HG03025 (cell line): ENCODE results near the gene NCAPH2.
"Not testable (repeated sequence)": the region's sequence is repeated elsewhere in the genome, so short reads cannot be mapped to it uniquely, and the experiment has no call there.

Experiments used
- ATAC-seq: cut with Tn5 transposase; IDR thresholded peaks from one replicate; pipeline ENCODE4 v1.9.1; 2021; ENCODE audit warnings: mild to moderate bottlenecking, moderate library complexity; ENCODE audit not compliant: unreplicated experiment, low FRiP score

NCAPH2 gene

DNA sequence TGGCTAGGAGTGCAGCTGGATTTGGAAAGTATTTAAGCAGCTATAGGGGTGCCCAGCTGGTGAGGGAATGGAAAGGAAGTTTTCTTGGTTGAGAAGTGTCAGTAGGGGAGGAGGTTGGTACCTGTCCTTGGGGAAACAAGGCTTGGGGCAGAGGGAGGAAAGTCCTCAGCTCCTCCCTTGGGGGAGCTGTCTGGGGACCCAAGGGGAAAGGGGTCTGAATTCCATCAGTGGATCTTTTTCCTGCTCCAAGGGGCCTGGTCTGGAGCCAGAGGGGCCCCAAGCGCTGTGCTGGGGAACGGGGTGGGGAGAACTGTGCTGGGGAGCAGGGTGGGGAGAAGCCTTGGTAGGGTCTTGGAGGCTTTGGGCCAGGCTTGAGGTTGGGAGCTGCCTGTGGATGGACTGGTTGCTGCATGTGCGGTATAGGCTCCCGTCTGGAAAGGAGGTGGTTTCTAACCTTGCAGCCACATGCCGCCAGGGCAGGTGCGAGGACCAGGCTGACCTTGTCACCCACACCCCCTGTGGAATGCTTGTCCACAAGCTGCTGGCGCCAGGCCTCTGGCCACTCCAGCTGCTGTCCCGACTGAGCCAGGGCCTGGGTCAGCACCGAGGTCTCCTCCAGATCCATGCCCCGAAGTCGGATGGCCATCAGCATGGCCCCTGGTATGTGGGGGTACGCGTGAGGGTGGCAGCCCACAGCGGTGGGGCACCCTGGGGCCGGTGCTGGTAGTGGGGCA lies 20.8 kb downstream of the NCAPH2 start:
- no peak for ATAC-seq

DNA sequence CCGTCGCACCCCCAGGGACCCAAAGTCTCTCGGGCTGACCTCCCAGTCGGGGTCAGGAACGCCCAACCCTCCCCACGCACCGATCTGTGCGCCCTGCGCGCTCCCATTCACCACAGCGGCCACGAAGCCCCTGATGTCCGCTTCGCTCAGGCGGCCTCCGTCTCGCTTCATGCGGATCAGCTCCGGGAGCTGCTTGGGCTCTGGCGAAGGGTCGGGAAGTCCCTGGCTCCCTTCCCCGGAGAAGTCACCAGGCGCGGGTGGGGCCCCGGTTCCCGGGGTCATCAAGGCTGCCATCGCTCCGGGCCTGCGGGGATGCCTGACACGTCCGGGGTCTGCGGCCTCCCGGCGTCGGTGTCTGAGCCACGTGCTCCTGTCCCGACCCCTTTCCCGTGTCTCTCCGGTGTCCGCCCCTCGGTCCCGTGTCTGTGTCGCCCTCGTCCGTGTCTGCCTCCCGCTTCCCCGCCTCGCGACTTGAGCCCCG lies 21.4 kb downstream of the NCAPH2 start:
- ATAC-seq, result no peak

DNA sequence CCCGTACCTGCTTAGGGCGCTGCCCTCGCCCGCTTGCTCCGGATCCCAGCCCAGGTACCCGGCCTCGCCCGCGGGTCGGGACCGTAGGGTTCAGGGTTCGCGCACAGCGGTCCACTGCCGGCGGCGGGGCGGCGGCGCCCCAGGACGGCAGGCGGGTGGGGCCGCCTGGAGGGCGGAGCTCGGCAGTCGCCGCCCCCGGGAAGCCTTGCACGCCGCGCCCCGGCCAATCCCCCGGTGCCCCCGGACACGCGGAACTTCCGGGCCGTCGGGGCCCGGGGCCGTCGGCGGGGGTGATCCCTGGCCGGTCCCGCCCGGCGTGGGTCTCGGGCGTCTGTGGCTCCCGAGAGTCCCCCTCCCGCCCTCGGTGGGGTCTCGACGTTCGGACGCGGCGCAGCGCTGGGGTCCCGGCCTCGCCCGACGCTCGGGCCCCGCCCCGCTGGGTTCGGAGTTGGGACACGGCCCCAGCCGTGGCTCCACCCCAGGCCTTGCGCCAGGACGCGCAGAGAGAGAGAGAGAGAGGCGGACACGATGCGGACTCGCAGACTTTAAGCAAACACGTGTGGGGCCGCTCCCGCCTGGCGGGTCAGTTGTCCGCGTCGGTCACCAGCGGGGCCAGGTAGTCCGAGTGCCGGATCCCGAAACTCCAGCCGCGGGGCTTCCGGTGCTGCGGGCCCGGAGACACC lies 22.0 kb downstream of the NCAPH2 start, which contains the start of gene TYMP:
Gene TYMP (minus strand): TSS at position 116 of the 683 bp plus-strand sequence. CDS start 303 bp downstream, outside the sequence.
- no peak for ATAC-seq

DNA sequence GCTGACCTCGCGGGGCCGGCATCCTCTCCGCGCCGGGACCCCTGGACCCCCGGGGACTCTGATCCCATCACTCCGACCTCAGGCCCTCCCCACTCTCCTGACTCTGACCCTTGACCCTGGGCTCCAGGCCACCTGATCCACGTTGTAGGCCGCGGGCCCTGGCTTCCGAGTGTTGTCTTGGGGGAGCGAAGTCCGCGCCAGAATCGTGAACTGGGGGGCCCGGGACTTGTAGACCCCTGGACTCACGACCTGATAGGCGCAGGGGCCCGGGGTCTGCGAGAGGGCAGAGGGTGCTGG lies 22.5 kb downstream of the NCAPH2 start:
- no peak for ATAC-seq

DNA sequence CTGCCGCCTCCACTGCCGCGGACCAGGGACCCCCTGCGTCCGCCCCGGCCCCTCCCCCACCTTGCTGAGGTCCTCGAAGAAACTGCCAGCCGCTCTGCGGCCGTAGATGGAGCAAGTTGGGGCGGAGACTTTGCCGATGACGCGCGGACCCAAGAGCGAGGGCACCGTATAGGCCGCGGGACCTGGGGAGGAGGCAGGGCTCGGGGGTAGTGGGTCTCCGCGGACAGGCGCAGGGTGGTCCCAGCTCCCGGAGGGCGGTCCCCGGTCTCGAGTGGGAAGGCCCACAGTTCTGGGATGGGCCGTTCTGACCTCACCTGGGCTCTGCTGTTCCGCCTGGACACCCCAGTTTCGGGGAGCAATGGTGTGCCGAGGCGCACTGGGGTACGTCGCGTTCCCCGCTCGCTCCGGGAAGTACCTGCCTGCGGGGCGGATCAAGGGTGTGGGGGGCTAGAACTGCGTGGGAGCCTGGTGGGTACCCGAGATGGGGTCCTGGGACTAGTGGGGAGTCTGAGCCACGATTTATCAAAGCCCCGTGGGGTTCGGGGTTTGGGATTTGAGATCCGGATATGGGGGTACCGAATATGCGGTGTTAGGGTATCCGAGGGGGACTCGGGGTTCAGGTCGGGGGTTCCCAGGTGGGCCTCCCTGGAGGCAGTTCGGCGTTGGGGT lies 23.0 kb downstream of the NCAPH2 start:
- no peak for ATAC-seq

DNA sequence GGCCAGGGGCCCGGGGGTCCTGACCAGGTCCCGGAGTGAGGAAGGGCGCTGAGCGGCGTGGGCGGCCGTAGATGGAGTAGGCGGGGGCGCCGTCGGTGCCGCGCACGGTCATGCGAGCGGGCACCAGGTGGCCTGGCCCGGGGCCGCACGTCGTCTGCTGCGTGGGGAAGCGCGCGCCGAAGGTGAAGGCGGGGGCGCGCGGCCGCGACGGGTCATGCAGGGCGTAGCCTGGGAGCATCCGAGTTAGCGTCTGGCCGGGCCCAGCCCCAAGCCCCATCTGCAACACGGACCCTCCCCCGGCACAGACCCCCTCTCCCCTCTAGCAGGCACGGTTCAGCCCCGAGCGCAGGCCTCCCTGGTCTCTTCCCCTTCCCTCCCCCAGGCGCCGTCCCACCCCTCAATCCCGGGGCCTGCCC lies 23.5 kb downstream of the NCAPH2 start:
- no peak for ATAC-seq

DNA sequence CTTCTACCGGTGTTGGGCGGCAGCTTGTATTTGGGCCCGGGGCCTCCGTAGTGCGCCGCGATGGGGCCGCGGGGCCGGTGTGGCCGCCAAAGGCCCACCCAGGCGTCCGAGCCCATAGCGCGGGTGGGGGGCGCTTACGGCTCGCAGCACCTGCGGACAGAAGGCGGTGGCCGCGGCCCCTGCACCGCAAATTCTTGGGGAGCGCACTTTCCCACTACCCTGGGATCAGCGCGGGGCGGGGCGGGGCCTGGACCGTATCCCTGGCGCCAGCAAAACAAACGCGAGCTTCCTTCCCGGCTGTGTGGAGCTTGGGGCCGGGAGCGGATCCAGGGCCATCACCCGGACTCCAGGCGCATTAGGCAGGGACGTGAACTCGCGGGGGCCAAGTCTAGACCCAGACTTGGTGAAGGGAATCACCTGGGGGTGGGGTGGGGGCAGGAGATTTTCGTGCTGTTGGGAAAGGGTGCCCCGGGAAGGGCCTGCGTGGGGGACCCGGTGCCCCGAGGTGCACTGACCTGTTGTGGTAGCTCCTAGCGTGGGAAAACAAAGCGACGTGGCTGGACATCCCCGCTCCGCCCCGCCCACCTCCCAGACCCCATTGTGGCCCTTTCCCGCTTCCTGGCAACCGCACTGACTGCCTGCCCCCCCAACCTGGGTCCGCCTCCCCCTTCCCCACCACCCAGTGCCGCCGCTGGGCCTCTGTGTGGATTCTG lies 24.1 kb downstream of the NCAPH2 start:
- ATAC-seq, result no peak

DNA sequence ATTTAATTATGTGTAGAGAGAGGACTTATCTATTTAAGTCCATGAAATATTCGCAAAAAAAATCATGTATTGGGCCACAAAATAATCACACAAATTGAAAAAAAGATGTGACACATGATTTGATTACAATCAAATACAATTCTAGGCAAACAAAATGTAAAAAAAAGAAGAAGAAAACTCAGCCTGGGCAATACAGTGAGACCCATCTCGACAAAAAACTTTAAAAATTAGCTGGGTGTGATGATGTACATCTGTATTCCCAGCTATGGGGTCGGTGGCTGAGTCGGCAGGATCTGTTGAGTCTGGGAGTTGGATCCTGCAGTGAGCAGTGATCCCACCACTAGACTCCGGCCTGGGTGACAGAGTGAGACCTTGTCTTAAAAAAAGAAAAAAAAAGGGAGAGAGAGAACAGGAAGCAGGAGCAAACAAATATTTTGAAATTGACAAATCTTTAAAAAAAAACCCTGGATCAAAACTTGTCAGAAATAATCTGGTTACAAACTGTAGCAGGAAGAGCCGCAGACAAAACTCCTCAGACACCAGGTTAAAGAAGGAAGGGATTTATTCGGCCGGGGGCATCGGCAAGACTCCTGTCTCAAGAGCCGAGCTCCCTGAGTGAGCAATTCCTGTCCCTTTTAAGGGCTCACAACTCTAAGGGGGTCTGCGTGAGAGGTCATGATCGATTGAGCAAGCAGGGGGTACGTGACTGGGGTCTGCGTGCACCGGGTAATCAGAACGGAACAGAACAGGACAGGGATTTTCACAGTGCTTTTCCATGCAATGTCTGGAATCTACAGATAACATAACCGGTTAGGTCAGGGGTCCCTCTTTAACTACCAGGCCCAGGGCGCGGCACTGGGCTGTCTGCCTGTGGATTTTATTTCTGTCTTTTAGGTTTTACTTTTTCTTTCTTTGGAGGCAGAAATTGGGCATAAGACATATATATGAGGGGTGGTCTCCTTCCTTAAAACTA lies 25.1 kb downstream of the NCAPH2 start:
- no peak for ATAC-seq

DNA sequence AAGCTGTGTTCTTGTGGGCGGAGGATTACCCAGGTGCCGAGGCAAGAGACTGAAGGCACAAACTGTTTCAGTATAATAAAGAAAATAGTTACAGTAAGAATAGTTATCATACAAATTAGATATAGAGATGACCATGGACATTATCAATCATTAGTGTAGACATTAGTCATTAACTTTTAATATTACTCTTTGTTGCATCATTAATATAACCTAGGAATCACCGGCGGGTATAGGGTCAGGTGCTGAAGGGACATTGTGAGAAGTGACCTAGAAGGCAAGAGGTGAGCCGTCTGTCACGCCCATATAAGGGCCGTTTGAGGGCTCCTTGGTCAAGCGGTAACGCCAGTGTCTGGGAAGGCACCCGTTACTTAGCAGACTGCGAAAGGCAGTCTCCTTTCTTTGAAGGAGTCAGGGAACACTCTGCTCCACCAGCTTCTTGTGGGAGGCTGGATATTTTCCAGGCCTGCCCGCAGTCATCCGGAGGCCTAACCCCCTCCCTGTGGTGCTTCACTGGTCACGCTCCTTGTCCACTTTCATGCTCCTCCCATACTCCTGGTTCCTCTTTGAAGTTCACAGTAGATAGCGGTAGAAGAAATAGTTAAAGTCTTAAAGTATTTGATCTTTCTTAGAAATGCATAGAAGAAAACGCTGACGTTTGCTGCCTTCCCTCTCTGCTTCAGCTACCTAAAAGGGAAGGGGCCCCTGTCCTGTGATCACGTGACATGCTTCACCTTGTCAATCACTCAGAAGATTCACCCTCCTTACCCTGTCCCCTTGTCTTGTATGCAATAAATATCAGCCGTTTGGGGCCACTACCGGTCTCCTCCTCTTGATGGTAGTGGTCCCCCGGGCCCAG lies 26.1 kb downstream of the NCAPH2 start:
- not testable (repeated sequence) for ATAC-seq

DNA sequence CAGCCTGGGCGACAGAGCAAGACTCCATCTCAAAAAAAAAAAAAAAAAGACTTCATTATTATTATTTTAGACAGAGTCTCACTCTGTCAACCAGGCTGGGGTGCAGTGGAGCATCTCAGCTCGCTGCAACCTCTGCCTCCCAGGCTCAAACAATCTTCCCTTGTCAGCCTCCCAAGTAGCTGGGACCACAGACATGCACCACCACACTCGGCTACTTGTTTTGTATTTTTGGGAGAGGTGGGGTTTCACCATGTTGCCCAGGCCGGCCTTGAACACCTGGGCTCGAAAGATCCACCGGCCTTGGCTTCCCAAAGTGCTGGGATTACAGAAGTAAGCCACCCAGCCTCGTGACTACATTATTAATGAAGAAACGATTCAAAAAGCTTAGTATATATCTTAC lies 27.1 kb downstream of the NCAPH2 start:
- ATAC-seq, result no peak

DNA sequence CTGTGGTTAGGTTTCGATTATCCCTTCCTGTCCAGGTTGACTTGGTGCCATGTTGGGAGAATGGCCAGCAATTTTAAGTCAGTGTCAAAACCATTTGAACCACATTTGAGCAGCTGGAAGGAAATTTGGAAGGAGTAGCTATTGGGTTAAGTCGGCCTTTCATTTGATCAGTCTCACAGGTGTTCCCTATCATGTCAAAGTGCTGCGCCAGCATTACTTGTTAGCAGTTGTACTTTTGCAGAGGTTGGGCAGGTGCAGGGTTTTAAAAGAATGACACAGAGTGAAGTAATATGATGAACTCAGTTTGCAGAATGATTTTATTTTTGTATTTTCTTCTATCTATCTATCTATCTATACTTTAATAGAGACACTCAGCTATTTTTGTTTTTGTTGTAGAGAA lies 28.2 kb downstream of the NCAPH2 start:
- no peak for ATAC-seq

DNA sequence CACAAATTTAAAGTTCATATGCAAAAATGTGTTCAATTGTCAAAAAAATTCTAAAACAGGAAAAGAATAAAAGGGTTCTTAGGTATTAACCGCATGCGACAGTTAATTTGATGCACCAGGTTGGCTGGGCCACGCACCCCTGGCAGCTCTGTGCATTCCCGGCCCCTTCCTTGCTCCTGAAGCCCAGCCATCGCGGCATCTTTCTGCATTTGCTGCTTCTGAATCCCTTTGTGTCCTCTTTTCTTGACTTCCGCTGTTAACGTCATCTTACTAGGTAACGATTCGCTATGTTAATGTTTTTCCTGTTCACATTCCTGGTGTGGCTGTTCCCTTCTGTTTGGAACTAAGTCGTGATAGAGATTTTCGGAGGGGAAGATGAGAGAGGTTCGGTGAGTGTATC lies 29.7 kb downstream of the NCAPH2 start:
- ATAC-seq, result no peak

DNA sequence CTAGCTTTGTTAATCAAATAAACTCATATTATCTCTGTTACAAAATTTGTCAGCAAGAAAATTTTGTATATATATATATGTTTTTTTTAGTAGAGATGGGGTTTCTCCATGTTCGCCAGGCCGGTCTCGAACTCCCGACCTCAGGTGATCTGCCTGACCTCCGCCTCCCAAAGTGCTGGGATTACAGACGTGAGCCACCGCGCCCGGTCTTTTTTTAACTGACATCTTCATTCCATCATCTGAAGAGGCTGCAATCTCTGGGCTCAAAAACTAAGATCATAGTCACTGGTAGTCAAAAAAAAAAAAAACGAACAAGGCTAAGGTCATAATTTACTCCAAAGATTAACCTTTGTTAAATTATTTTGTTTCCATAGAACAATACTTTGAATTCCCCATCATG lies 32.4 kb downstream of the NCAPH2 start:
- no peak for ATAC-seq

DNA sequence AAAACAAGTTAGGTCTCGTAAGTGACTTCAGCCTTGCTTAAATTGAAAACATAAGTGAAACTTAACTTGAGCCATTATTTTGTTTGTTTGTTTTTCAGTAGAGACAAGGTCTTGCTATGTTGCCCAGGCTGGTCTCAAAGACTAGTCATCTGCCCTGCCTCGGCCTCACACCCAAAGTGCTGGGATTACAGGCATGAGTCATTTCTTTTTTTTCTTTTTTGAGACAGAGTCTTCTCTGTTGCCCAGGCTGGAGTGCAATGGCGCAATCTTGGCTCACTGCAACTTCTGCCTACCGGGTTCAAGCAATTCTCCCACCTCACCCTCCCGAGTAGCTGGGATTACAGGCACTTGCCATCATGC lies 33.6 kb downstream of the NCAPH2 start:
- not testable (repeated sequence) for ATAC-seq

DNA sequence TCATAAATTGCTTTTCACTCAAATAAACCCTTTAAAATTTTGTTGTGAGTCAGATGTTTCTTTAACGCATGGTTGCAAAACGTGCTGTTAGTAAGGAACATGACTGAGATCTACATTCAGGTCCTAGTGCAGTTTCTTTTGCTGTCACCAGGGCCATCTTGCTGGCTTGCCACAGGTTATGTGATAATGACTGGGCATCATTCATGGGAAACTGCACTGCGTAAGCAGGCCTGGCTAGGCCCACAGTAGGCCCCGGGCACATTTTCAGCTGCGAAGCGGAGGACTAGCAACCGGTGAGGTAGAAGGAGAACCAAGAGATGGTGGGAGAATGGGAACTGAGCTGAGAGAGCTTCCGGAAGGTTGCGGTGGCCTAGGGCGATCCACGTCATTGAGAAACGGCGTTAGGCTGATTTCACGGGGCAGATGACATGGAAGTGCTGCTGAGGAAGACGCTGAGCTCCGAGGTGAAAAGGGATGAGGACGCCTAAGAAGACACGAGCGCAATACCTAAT lies 34.4 kb downstream of the NCAPH2 start:
- no peak for ATAC-seq

DNA sequence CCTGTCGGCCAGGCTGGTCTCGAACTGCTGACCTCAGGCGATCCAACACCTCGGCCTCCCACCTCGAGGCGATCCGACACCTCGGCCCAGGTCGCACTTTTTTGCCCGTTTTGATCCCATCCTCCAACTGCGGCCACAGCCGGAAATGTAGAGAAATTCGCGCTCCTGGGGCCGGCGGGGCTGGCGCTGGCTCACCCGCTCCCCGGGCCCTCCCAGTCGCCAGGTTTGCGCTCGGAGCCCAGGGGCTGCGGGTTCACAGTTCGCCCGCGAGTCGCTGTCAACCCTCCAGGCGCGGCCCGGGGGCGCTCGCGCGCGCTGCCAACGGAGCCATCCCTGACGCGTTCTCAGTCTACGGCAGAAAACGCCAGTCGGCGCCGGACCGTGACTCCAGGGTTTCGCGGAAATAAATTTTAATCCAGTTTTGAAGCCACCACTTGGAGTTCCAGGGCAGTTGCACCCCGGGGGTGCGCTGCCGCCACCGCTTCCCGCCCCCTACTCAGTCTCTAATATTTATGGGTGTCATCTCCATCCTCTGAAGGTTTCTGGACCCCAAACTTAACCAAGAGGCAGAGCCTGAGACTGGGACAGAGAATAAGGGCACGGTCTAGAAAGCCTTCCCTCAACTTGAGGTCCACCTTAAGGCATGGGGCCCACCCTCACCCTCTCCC lies 36.2 kb downstream of the NCAPH2 start:
- no peak for ATAC-seq

DNA sequence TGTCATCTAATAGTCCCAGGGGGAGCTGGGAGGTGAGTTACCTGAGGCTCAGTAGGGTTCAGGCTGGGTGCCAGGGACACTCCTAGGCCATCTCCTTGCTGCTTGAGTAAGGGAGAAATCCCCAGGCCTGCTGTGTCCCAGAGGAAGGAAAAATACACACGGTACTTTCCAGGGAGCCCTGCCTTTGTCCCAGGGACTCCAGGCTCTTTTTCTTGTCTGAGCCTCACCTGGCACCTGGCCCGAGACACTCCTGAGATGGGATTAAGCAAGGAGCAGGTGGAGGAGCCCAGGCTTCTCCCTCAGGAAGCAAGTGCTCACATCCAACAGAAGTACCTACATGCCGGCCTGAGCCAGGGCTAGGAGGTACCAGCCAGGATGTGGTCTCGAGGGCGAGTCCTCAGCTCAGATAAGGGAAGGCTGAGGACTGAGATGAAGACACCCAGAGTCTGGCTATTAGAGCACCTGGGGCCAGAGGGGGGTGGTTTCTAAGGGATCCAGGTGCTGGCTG lies 36.8 kb downstream of the NCAPH2 start:
- no peak for ATAC-seq
